HG02763 (cell line): ENCODE measurements around the gene PTPN20.
"Not testable (repeated sequence)": the region's sequence is repeated elsewhere in the genome, so short reads cannot be mapped to it uniquely, and the experiment has no call there.

Source experiments
- ATAC-seq: cut with Tn5 transposase; IDR thresholded peaks from one replicate; pipeline ENCODE4 v1.9.1; 2021; ENCODE audit warnings: mild to moderate bottlenecking, moderate library complexity; ENCODE audit not compliant: unreplicated experiment

The PTPN20 gene, protein sequence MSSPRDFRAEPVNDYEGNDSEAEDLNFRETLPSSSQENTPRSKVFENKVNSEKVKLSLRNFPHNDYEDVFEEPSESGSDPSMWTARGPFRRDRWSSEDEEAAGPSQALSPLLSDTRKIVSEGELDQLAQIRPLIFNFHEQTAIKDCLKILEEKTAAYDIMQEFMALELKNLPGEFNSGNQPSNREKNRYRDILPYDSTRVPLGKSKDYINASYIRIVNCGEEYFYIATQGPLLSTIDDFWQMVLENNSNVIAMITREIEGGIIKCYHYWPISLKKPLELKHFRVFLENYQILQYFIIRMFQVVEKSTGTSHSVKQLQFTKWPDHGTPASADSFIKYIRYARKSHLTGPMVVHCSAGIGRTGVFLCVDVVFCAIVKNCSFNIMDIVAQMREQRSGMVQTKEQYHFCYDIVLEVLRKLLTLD

DNA sequence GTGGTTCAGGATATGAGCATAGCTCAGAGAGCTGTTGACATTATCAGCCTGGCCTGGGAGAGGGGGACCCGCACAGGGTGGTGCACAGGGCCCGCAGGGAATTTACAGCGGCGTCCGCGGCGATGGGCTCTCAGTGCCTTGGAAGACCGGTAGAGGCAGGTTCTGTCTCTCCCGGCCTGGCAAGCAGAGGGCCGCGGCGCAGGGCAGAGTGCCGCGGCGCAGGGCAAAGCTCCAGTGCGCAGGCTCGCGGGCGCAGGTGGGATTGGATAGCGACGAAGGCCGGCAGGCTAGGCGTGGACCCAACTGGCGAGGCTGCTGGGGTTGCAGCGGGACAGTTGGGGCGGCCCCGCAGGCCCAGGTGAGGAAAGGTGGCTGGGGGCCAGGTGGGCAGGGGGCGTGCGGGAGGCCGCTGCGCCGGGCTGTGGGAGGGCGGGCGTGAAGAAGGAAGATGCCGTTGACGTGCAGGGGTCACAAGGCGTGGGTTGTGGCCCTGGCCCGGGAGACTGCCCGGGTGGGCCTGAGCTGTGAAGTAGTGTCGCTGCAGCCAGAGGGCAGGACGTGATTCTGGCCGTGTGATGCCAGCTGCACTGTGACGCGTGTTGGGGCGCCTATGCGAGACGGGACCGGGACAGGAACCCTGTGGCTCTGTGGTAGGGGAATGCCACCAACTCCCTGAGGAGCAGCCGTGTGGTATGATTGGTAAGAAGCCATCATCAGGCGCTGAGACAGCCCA lies at the start of gene PTPN20:
Gene PTPN20, plus strand, starts transcription at position 285 of the 733 bp plus-strand sequence. CDS start 21,072 bp downstream, outside the sequence.
- not testable (repeated sequence) for ATAC-seq

DNA sequence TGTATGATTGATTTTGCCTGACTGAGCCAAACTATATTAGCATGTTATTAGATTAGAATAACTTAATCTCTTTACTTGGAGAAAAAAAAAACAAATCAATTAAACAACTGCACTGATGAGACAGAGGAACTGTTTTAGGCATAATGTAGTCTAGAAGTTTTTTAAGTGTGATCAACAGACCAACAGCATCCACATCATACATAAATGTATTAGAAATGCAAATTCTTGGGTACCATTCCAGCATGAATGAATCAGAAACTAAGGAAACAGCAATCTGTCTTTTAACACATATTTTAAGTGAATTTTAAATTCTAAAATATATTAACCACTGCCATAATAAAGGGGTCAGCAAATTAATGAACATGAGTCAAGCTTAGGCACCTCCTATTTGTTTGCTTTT lies 41.5 kb upstream of the PTPN20 start:
- not testable (repeated sequence) for ATAC-seq

DNA sequence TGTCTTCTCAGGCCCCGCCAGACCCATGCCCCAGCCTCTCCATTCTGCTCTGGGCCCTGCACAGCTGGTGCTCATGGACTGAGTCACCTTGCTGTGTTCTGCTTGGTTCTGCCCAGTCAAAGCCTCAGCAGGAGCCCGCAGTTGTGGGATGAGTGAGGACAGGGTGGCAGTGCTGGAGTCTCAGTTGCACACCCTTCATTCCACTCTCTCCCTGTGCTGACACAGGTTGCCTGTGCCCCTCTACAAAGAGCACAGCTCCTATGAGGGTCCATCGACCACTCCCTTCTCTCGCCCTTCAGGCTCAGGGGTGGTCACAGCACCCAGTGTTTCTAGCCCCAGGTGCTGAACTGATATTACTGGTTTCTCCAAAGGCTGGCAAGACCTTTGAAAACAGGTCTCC lies 39.6 kb upstream of the PTPN20 start:
- ATAC-seq = not testable (repeated sequence)

DNA sequence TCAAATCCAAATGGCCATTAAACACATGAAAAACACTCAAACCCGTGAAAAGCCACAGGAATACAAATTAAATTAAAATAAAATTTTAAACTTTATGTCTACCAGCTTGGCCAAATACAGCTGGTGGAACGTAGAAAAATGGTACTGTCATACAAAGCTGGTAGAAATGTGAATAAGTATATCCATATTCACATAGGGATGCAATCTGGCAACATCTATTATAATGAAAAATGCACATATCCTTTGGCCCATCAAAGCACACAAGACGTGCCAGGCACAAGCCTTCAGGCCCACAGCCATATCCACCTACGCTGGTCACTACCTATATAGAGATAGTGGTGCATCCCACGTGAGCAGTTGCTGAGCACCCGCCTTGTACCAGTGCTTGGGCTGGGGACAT lies 35.9 kb upstream of the PTPN20 start:
- not testable (repeated sequence) for ATAC-seq

DNA sequence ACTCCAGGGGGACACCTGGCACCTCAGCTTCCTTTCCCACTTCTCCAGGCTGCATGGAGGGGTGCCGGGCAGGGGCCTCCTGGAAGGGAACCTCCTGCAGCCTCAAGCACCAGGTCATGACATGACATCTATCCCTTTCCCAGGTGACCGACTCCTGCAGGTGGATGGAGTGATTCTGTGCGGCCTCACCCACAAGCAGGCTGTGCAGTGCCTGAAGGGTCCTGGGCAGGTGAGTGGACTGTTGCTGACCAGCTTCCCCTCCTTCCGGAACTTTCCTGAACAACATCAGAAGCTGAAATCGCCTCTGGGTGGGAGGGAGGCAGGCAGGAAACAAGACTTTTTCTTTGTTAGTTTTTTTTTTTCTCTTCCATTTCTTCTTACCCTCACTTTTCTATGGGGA lies 34.5 kb upstream of the PTPN20 start:
- ATAC-seq = not testable (repeated sequence)

DNA sequence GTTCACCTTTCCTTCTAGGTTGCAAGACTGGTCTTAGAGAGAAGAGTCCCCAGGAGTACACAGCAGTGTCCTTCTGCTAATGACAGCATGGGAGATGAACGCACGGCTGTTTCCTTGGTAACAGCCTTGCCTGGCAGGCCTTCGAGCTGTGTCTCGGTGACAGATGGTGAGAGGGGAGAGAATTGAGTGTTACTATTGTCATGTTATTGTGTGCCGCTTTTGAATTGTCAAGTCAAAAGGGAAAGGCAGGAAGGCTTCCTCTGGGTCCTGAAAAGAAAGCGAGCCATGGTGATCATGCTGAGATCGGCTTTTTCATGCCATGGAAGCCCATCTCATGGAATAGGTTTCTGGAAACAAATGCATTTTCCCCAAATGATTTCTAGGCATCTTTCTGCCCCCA lies 32.5 kb upstream of the PTPN20 start:
- ATAC-seq = not testable (repeated sequence)

DNA sequence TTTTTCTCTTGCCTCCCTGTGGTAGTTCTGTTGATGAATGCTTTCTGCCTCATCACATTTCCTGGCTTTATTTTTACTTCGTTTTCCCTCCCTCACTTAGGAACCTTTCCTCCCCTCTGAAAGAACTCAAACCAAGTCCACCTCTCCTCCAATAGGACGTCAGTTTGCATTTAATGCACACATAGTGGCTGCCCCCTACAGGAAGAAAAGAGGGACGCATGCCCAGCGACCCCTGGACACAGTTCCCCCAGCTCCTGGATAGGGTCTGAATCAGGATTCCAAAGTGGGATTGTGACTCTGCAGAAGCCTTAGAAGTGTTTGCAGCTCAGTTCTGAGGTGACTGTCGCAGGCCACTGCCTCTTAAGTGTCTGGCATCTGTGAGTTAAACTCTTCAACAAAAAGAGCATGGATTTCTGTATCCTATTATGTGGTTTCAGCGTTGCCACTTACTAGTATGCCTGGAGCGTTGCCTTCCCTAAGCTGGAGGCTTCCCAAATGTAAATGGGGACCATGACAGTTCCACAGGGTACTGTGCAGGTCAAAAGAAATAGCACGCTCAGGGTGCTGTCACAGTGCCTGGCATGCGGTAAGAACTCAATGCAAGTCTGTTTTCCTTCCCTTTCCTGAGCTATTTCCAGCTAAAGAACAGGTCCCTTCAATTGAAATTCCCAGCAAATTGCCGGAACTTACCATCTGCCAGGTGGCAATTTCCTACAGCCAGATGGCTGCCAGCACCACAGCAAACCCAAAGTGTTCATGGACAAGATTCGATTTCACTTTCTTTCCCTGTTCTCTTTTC lies 20.2 kb upstream of the PTPN20 start:
- ATAC-seq = not testable (repeated sequence)

DNA sequence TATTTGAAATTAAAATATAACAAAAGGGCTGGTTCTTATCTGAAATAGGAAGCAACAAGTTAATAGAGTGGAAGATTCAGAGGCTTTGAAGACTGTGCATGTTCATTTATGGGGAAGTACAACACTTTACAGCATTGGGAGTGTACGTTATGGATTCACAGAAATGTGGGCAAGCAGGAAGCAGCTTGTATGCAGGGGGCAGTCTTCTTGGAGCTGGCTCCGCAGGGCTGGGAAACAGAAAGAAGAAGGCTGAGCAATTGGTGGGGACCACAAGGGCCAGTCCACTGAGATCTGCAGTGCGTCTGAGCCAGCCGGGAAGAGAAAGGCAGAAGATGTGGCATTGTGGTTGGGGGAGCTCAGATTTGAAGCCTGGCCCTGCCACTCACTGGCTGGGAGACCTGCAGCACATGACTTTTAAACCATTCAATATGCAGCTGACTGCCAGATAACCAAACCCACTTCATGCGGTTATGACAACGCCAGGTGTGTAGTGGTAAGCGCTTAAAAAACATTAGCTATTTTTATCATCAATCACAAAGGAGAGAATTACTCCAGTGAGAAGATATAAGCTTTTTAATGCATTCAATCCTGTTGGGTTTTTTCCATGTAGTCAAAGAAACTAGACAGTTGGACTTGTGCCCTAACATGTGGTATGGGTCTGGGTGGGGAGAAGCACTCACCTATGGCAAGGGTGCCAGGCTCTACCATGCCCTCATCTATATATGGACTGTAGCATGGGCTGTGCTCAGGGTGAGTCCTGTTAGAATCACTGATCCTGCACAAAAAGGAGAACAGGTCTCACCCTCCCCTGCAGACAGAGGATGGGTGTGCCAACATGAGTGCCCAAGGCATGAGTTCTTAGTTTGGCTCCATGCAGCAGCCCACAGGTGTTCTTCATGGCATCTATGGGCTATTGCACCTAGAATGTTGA lies 14.2 kb upstream of the PTPN20 start:
- not testable (repeated sequence) for ATAC-seq

DNA sequence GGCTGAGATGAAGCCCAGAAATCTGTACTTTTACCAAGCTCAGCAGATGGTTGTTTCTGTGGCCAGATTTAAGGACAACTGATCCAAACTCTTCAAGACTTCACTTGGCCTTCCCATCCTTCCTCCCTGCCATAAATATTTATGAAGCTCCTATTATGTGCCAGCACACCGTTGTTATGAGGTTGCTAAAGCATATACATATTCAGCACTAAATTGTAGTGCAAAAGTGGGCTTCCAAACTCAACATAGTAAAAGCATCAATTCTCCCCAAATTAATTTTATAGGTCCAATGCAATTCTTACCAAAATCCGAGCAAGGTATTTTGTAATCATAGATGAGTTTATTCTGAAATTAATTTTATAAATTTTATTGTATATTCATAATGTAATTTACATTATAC lies 10.0 kb upstream of the PTPN20 start:
- not testable (repeated sequence) for ATAC-seq

DNA sequence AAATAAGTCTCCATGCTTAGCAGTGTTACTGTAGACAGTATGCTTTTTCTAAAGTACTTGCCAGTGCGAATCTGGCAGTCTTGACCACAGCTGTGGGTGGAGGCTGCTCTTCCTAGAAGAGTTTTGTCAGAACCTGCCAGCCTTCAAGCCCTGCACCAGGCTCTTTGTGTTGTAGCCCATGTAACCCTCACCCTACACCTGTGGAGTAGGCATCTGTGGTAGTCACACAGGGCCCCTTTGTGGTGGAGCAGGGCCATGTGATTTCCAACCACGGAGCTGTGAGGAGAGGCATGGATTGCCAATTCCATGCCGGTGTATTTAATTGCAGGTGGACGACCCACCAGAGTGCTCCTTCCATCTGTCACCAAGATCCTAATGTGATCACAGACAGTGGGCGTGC lies 7.4 kb upstream of the PTPN20 start:
- ATAC-seq = not testable (repeated sequence)

DNA sequence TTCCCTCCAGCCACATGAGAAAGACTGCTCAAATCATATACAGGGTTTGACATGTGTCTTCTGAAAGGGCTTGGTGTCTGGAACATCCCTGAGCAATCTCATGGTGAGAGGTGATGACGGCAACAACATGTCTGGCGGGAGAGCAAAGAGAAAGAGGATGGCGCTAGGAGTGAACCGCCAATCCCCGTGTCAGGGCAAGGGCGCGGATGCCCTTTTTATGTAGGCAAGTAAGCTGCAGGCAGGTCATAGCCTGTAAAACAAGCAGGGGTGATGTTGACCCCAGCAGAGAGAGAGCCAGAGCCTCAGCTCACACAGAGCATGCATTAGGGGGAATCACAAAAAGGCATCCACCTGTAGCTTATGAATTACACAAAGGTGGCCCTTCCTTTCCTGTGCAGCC lies 4.9 kb upstream of the PTPN20 start:
- ATAC-seq = not testable (repeated sequence)

DNA sequence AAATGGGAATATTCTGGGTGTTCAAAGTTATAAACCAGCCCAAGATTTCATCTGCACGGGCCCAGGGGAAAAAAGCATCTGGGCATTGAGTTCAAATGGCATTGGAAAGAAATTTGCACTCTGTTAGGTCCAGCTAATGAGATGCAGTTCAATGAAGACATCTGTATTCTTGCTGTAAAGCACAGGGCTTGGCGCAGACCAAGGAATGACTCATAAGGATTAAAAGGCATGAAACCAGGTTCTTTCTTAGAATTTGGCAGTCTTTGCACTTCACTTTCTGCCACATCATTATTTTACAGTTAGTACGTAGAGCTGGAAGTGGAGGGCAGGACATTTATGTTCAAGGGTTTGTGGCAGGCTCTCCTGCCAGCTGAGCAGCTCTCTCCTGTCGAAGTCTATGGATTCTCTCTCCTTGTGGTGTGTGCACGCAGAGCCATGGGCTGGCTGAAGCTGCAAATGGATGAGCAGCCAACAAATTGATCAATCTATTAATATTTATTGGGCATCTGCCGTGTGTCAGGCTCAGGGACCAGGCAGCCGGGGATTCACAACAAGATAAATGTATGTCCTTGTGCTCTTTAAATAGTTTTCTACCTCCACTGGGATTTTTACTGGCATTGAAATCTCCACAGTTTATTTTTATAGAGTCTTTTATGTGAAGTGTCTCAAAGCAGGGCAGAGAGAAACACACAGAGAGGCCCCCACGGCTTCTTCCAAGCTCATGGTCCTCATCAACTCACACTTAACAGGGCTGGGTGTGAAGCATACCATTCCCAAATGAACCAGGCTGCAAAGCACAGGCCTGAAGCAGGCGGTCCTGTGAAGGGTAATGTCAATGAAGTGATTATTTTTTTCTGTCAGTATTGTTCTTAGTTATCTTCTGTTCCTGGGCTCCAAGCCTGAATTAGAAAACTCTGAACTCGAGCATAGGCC lies 3.8 kb upstream of the PTPN20 start:
- ATAC-seq = not testable (repeated sequence)

DNA sequence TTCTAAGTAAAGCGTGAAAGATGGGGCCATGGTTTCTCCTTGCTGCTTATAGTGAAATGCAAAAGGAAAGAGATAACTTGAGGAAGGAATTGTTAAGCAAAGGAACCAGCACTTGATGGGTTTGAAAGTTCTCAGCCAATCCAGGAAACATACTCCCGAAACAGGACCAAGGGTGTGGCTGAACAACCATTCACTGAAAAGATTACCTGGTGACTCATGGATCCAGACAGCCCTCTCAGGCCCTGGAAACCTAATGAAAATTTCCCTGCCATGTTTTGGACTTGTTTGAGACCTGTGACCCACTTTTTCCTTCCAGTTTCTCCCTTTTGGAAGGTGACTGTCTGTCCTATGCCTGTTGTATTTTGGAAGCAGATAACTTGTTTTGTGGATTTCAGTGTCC lies 11.3 kb downstream of the PTPN20 start:
- ATAC-seq = not testable (repeated sequence)

DNA sequence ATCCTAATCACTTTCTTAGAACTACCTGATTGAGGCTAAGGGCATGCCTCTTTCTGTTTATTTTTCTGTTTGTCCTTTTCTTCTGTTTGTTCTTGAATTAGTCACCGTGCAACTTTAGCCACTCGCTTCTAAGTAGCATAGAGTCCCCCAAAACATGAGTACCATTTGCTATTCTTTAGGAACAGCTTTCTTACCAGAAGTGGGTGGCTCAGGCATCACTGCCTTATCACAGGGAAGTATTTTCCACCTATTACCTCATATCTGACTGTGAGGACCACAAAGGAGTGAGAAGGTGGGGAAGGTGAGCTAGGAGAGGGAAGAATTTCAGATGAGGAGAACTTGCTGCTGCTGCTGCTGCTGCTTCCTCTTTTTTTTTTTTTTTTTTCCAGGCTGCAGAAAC lies 13.9 kb downstream of the PTPN20 start:
- not testable (repeated sequence) for ATAC-seq

DNA sequence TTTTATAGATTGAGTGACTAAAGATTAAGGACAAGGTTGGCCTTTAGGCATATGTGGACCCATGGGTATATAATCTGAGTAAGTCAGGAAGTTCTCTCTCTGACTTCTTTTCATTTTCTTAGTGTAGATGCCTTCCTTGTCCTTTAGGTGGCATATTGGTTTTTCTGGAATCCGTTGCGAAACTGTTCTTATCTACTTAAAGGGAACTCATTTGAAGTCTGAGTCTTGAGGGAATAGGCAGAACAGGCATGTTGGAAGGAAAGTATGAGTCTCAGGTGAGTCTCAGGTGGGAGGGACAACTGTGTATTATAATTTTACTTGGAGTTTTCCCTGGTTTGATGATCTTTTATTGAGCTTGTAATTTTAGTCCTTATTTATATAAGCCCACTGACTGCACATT lies 14.6 kb downstream of the PTPN20 start:
- ATAC-seq = not testable (repeated sequence)

DNA sequence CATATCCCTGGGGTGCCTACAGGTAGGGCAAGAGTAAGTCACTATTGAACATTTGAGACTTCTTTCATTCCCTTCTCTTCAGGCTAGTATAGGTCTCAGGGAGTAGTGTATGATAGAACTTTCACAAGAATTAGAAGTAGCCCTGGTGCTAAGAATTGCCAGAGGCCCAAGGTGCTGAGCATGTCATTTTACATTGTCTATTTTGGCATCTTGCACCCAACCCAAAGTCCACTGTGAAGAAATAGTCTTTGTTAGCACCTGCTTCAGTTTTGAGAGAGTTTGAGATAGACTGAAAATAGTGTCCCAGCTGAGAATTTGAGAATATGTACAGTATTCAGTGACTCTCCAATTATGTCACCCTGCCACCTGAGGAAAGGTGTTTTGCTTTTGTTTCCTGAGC lies 17.6 kb downstream of the PTPN20 start:
- ATAC-seq = not testable (repeated sequence)

DNA sequence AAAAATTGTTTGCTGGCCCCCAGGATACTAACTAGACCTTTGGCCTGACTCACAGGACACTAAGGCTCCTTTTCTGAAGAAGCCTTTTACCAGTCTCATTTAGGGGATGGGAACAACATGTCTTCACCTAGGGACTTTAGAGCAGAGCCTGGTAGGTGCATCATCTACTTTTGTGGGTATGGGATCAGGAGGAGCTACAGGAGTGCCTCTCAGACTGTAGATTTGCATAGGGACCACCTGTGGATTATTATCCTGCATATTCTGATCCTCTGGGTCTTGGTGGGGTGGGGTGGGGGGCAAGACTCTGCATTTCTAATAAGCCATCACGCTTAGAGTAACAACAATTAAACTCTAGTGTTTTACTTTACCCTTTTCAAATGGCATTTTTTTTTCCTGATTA lies 21.2 kb downstream of the PTPN20 start:
- not testable (repeated sequence) for ATAC-seq

DNA sequence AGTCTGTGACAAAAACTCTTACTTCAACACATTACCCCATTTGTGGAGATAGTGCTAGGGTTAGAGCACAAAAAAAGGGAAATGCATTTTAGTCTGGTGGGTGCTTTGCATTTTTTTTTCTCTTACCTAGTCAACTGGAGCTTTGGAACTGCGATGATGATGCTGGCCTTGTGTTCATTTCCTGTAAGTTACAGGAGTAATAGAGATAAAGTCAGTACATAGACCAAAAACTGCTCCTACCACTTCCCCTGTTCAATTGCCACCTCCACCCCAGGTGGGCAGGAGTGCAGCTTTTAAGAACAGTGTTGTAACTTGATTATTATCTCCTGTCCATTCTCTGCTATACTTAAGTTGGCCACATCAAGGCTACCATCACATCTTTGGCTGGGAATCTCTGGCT lies 29.9 kb downstream of the PTPN20 start:
- not testable (repeated sequence) for ATAC-seq
